T1000 (cell line): ENCODE data around the gene EFCAB13.
A peak's percentile ranks its signal among the peaks of the same experiment; 100 is the strongest.

ENCODE experiments used
- DNase-seq: peaks from one replicate; lab custom pipeline; 2025; ENCODE audit warnings: mixed read lengths; lab: John Stamatoyannopoulos, UW

The EFCAB13 gene

GRCh38 chr17:47292206-47292605 is 31.5 kb upstream of the EFCAB13 start:
- no peak for DNase-seq

- no peak for DNase-seq
Measured at GRCh38 chr17:47295037-47295873, 28.5 kb upstream of the EFCAB13 start.

- DNase-seq: no peak
Measured at GRCh38 chr17:47295874-47296255, 27.9 kb upstream of the EFCAB13 start.

- DNase-seq: no peak
Measured at GRCh38 chr17:47297661-47298400, 25.9 kb upstream of the EFCAB13 start.

GRCh38 chr17:47298712-47299111 is 25.0 kb upstream of the EFCAB13 start:
- DNase-seq: no peak

- no peak for DNase-seq
Measured at GRCh38 chr17:47299239-47299910, 24.4 kb upstream of the EFCAB13 start.

GRCh38 chr17:47300718-47301117 is 23.0 kb upstream of the EFCAB13 start:
- no peak for DNase-seq

GRCh38 chr17:47301161-47301560 is 22.6 kb upstream of the EFCAB13 start:
- DNase-seq: no peak

GRCh38 chr17:47301831-47302230 is 21.9 kb upstream of the EFCAB13 start:
- DNase-seq: no peak

GRCh38 chr17:47304186-47304585 is 19.6 kb upstream of the EFCAB13 start:
- no peak for DNase-seq

- peak; percentile 28 for DNase-seq
Measured at GRCh38 chr17:47305302-47305923, 18.3 kb upstream of the EFCAB13 start.

GRCh38 chr17:47310186-47310733 is 13.5 kb upstream of the EFCAB13 start:
- no peak for DNase-seq

GRCh38 chr17:47311420-47311819 is 12.3 kb upstream of the EFCAB13 start:
- no peak for DNase-seq

- DNase-seq: peak; percentile 12
Measured at GRCh38 chr17:47315451-47316266, 8.1 kb upstream of the EFCAB13 start.

- no peak for DNase-seq
Measured at GRCh38 chr17:47316311-47316710, 7.4 kb upstream of the EFCAB13 start.

- DNase-seq: no peak
Measured at GRCh38 chr17:47317119-47317518, 6.6 kb upstream of the EFCAB13 start.

- DNase-seq: no peak
Measured at GRCh38 chr17:47318197-47318918, 5.4 kb upstream of the EFCAB13 start.

- DNase-seq: no peak
Measured at GRCh38 chr17:47320879-47321502, 2.8 kb upstream of the EFCAB13 start.

GRCh38 chr17:47324224-47325020 is 667 bp downstream of the EFCAB13 start:
- DNase-seq: peak; percentile 60
